IMR-90 (cell line): ENCODE data around the gene MRPL58. TPM values are rescaled to one million over a fixed set of nuclear protein-coding genes. Genes with fewer than 3 reads are reported as not detected.

Experiments used
- ELK1 ChIP-seq: fragments of 150-350 bp; IDR thresholded peaks from 2 replicates; pipeline ENCODE4 v1.6.1; 2016; ENCODE audit warnings: low read depth, mild to moderate bottlenecking, low read length, moderate library complexity, borderline replicate concordance
- polyA plus RNA-seq, 3 experiments: library from polyadenylated mRNA; depleted of rRNA; stranded (reverse); fragments of >200 nt; gene quantifications; 2 replicates each; pipeline ENCODE4 v1.2.3, GENCODE V29; 2012; ENCODE audit warnings: low replicate concordance in 1 of 3
- total RNA-seq: library from RNA; depleted of rRNA; stranded (reverse); fragments of >200 nt; gene quantifications from 2 replicates; pipeline ENCODE4 v1.2.3, GENCODE V29; 2012

MRPL58 gene
- total and polyA plus RNA-seq, 2 of the 4 experiments (the other 2 are of a cell fraction), result 42.5 to 53.0 TPM

- no peak for TF ChIP-seq ELK1
Observed at GRCh38 chr17:75046407-75047289, 34.2 kb downstream of the MRPL58 start, which contains the start of the genes ATP5PD and KCTD2 (continued).
